ENCODE measurements around the gene TBATA. TPM values are rescaled to one million over a fixed set of nuclear protein-coding genes. Genes with fewer than 3 reads are reported as not detected.

TBATA gene
- polyA plus RNA-seq, 1 of the 3 experiments (the other 2 are of a cell fraction), result not detected

GRCh38 chr10:70786799-70787415, 1.7 kb upstream of the TBATA start:
- DNase-seq, result no peak
- no peaks in the 10 kb centered on the region for H3K36me3 ChIP-seq (replicated peaks in 1 of 2; ENCODE audit: control insufficient read depth in 1 of 2, insufficient read depth in 2 of 2, low read length in 1 of 2)
- H3K4me3 ChIP-seq (ENCODE audit: low read depth in 2 of 2, low read length in 1 of 2), result no peak overlapping the region
- H3K9ac ChIP-seq, result no peak overlapping the region
- H3K27ac ChIP-seq (ENCODE audit: low read depth in 2 of 2, low read length in 1 of 2), result no peak overlapping the region
- H3K9me2 ChIP-seq, result no peaks in the 10 kb centered on the region
- H3K79me2 ChIP-seq (ENCODE audit: insufficient read depth), result no peaks in the 10 kb centered on the region
- CTCF ChIA-PET, result no interaction called here
- H4K20me1 ChIP-seq (ENCODE audit: insufficient read depth), result no peaks in the 10 kb centered on the region
- no peak overlapping the region for H3K4me2 ChIP-seq
- 48% methylated on average over 5 of the region's 5 CpGs for WGBS (ENCODE audit: low lambda C conversion rate)
- no peaks in the 10 kb centered on the region; a peak in 1 of 4 replicates for H3K4me1 ChIP-seq (ENCODE audit: control insufficient read depth in 1 of 2, insufficient read depth in 2 of 2, low read depth in 1 of 2, low read length in 1 of 2)
- peaks cover 12% of the 10 kb centered on the region; the same call in 1 of the 2 replicates for H3K27me3 ChIP-seq (ENCODE audit: insufficient read depth)
- no peak for TF ChIP-seq POLR2AphosphoS5 (IDR thresholded peaks at IDR 0.05; ENCODE audit: low read depth, low read length)
- TF ChIP-seq, protein P1, sequence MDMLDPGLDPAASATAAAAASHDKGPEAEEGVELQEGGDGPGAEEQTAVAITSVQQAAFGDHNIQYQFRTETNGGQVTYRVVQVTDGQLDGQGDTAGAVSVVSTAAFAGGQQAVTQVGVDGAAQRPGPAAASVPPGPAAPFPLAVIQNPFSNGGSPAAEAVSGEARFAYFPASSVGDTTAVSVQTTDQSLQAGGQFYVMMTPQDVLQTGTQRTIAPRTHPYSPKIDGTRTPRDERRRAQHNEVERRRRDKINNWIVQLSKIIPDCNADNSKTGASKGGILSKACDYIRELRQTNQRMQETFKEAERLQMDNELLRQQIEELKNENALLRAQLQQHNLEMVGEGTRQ (IDR thresholded peaks at IDR 0.05; ENCODE audit: borderline replicate concordance, low read depth, low read length), result no peak
- no peak for TF ChIP-seq EP300 (IDR thresholded peaks at IDR 0.05; ENCODE audit: borderline replicate concordance in 1 of 2, low read depth in 1 of 2, low read length in 1 of 2)
- no peak for TF ChIP-seq PBX3 (IDR thresholded peaks at IDR 0.05)
- TF ChIP-seq MEF2A (IDR thresholded peaks at IDR 0.05; ENCODE audit: borderline replicate concordance, low read depth), result no peak
- no peak for TF ChIP-seq YY1 (IDR thresholded peaks at IDR 0.05; ENCODE audit: low read depth)
- no peaks in the 10 kb centered on the region for H3K9me3 ChIP-seq
- H3F3A ChIP-seq (replicated peaks; ENCODE audit: insufficient read depth), result no peaks in the 10 kb centered on the region
- no peak overlapping the region for H2AFZ ChIP-seq (ENCODE audit: low read depth)
- POLR2A ChIA-PET, result no interaction called here

DNA sequence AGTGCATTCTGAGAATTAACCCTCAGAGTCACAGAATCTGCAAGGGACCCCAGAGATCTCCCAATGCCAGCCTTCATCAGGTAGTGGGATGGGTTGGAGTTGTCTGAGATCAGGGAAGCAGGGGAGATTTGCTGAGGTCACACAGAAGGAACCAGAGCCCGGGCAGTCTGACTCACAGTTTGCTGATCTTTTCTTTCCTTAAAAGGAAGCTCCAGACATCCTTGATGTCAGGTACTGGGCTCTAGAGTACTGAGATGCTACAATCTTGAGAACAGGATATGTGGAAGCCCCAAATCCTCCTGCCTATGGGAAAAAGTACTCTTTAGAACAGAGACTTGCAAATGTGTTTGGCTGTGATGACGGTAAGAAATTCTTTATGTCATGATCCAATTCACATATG, 706 bp downstream of the TBATA start:
- ChIA-PET POLR2A (no interaction called here), CTCF (no interaction called here)
- Histone ChIP-seq H4K20me1 (ENCODE audit: insufficient read depth) (no peaks in the 10 kb centered on the region), H2AFZ (ENCODE audit: low read depth) (no peak overlapping the region), H3K9me3 (no peaks in the 10 kb centered on the region), H3K36me3 (replicated peaks in 1 of 2; ENCODE audit: control insufficient read depth in 1 of 2, insufficient read depth in 2 of 2, low read length in 1 of 2) (no peaks in the 10 kb centered on the region), H3K27ac (ENCODE audit: low read depth in 2 of 2, low read length in 1 of 2) (no peak overlapping the region), H3K9me2 (no peaks in the 10 kb centered on the region), H3K4me3 (ENCODE audit: low read depth in 2 of 2, low read length in 1 of 2) (no peak overlapping the region), H3K4me1 (ENCODE audit: control insufficient read depth in 1 of 2, insufficient read depth in 2 of 2, low read depth in 1 of 2, low read length in 1 of 2) (no peaks in the 10 kb centered on the region; a peak in 1 of 4 replicates), H3F3A (replicated peaks; ENCODE audit: insufficient read depth) (no peaks in the 10 kb centered on the region), H3K27me3 (ENCODE audit: insufficient read depth) (0 out of 2 replicates have a peak, but pooled peaks cover 12% of the 10 kb centered on the region), H3K4me2 (no peak overlapping the region), H3K79me2 (ENCODE audit: insufficient read depth) (no peaks in the 10 kb centered on the region), H3K9ac (no peak overlapping the region)
- peak; percentile 5 for DNase-seq
- TF ChIP-seq MAX (IDR thresholded peaks at IDR 0.05; ENCODE audit: low read depth), result no peak
- TF ChIP-seq RAD21 (IDR thresholded peaks at IDR 0.05; ENCODE audit: low read length), result no peak
- no peak for TF ChIP-seq POLR2AphosphoS5 (IDR thresholded peaks at IDR 0.05; ENCODE audit: low read depth, low read length)
- no peak for TF ChIP-seq CHD2 (IDR thresholded peaks at IDR 0.05; ENCODE audit: low read length, partially characterized antibody)
- no peak for TF ChIP-seq RXRA (IDR thresholded peaks at IDR 0.05; ENCODE audit: borderline replicate concordance, low read depth)
- no peak for TF ChIP-seq NRF1 (IDR thresholded peaks at IDR 0.05; ENCODE audit: low read depth, low read length)
- no peak for TF ChIP-seq GABPA (IDR thresholded peaks at IDR 0.05; ENCODE audit: low read depth)
- TF ChIP-seq JUND (IDR thresholded peaks at IDR 0.05), result no peak
- 67% methylated on average over 2 of the region's 2 CpGs for WGBS (ENCODE audit: low lambda C conversion rate)
